22Rv1 (cell line): ENCODE data around the gene MYO10.

ENCODE experiments used
- H3K27ac ChIP-seq: fragments of 450-650 bp; 2 replicates; pipeline ENCODE4 v1.5.1; 2017
- CTCF ChIP-seq: fragments of 450-650 bp; IDR thresholded peaks from 2 replicates; pipeline ENCODE4 v1.5.1; 2017; ENCODE audit warnings: mild to moderate bottlenecking
- ZFX ChIP-seq: fragments of 450-650 bp; IDR thresholded peaks from 2 replicates; pipeline ENCODE4 v1.6.1; 2017; ENCODE audit warnings: antibody characterized with exemption, borderline replicate concordance

The MYO10 gene

GRCh38 chr5:16924206-16924605 is 11.9 kb downstream of the MYO10 start:
- H3K27ac ChIP-seq, result no peak overlapping the region

DNA sequence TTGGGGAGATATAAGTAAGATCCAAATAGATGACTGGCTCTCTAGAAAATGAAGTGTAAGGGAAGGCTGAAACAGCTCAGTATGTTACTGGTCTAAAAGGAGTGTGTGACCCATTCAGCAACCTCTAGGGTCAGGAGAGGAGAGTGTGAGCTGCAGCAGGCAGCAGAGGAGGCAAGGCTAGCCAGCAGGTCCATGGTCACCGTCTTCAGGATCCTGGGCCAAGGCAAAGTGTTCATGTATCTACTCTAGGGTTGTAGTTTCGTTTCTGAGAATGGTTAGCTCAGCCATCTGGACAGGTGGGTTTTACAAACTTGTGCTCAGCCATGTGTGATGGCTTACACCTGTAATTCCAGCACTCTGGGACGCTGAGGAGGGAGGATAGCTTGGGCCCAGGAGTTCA is 13.7 kb downstream of the MYO10 start:
- no peak for TF ChIP-seq ZFX
- no peak overlapping the region for H3K27ac ChIP-seq

More at GRCh38 chr5:16924206-16924605, 11.9 kb downstream of the MYO10 start:
- no peak for TF ChIP-seq ZFX
- no peak for TF ChIP-seq CTCF

DNA sequence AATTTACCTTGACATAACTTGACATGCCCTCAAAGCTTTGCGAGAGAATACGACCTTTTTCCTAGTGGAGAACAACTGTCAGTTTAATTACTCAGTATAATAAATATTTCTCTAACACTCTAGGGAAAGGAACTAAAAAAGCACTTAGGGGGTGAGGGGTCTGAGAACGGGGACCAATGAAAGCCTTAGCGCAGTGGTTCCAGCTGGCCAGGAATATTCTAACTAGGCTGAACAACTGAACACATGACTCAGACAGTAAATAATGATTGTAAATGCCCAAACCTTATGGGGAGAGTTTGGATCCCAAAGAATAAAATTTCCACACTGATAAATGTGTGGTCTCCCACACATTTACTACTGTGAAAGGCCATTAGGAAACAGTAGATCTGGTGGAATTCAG is 14.9 kb downstream of the MYO10 start:
- TF ChIP-seq ZFX (no peak), CTCF (no peak)
- no peak overlapping the region for H3K27ac ChIP-seq

GRCh38 chr5:16920109-16920816 is 15.8 kb downstream of the MYO10 start:
- no peak for TF ChIP-seq ZFX
- TF ChIP-seq CTCF, result no peak
- no peak overlapping the region for H3K27ac ChIP-seq

- TF ChIP-seq CTCF (no peak), ZFX (no peak)
- no peak overlapping the region for H3K27ac ChIP-seq
Observed at GRCh38 chr5:16918891-16919671, 17.0 kb downstream of the MYO10 start.

DNA sequence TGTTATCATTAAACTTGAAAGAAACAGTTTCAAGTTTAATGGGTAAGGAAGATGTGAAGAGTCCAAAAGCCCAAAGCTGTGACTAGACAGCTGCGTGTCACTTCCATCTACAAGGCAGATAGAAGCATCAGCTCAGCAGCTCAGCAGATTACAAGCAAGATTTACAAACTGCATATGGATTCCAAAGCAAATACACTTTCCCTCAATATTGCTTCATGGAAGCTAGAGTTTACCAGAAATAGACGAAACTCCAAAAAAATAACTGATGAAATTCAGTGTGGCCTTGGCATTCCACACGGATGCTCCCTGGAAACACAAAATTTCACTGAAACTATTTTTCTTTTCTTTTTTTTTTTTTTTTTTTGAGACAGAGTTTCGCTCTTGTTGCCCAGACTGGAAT is 17.9 kb downstream of the MYO10 start:
- no peak overlapping the region for H3K27ac ChIP-seq
- TF ChIP-seq ZFX, result no peak
- no peak for TF ChIP-seq CTCF

DNA sequence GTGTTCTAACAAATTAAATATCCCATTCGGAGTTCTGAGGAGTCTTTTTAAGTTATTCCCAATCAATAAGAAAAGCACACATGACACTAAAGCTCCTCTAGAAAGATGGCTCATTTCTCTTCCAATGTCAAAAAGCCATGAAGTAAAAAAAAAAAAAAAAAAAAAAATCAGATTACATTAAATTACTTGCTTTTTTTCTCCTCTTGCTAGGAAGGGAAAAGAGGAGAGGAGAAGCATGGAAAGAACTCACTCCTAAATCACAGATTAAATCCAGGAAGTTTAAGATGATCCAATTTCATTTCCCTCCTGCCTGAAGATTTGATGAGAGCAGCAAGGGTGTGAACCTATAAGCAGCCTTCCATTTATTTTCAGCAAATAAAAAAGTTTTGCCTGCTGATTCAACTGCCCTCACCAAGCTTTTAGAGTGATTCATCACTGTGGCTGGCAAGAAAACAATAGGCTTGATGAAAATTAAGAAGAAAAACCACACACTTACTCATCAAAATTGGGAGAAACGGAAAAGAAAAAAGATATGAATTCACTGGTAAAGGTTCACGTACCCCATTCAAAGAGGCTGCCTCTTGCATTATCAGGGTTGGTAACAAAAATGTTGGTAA is 19.7 kb downstream of the MYO10 start:
- TF ChIP-seq ZFX (no peak), CTCF (no peak)
- H3K27ac ChIP-seq, result no peak overlapping the region
